Measurements from ENCODE around the gene LIPC.

LIPC gene

GRCh38 chr15:58390118-58390517, 41.7 kb upstream of the LIPC start:
- TF ChIP-seq CTCF (IDR thresholded peaks at IDR 0.05; ENCODE audit: borderline replicate concordance, insufficient read depth, low read depth, low read length) = no peak
- no peak overlapping the region for H3K4me3 ChIP-seq (ENCODE audit: low read depth, low read length)

- H3K4me3 ChIP-seq (ENCODE audit: low read depth, low read length) = no peak overlapping the region
- no peak for TF ChIP-seq CTCF (IDR thresholded peaks at IDR 0.05; ENCODE audit: borderline replicate concordance, insufficient read depth, low read depth, low read length)
Observed at GRCh38 chr15:58390655-58391054, 41.1 kb upstream of the LIPC start.

GRCh38 chr15:58391088-58391487, 40.7 kb upstream of the LIPC start:
- no peak for TF ChIP-seq CTCF (IDR thresholded peaks at IDR 0.05; ENCODE audit: borderline replicate concordance, insufficient read depth, low read depth, low read length)
- no peak overlapping the region for H3K4me3 ChIP-seq (ENCODE audit: low read depth, low read length)

GRCh38 chr15:58392141-58392540, 39.6 kb upstream of the LIPC start:
- H3K4me3 ChIP-seq (ENCODE audit: low read depth, low read length) = no peak overlapping the region
- no peak for TF ChIP-seq CTCF (IDR thresholded peaks at IDR 0.05; ENCODE audit: borderline replicate concordance, insufficient read depth, low read depth, low read length)

GRCh38 chr15:58392611-58393161, 39.1 kb upstream of the LIPC start:
- no peak for TF ChIP-seq CTCF (IDR thresholded peaks at IDR 0.05; ENCODE audit: borderline replicate concordance, insufficient read depth, low read depth, low read length)
- H3K4me3 ChIP-seq (ENCODE audit: low read depth, low read length) = no peak overlapping the region

- no peak overlapping the region for H3K4me3 ChIP-seq (ENCODE audit: low read depth, low read length)
- no peak for TF ChIP-seq CTCF (IDR thresholded peaks at IDR 0.05; ENCODE audit: borderline replicate concordance, insufficient read depth, low read depth, low read length)
Observed at GRCh38 chr15:58393241-58393662, 38.5 kb upstream of the LIPC start.

GRCh38 chr15:58396181-58396580, 35.6 kb upstream of the LIPC start:
- no peak overlapping the region for H3K4me3 ChIP-seq (ENCODE audit: low read depth, low read length)
- no peak for TF ChIP-seq CTCF (IDR thresholded peaks at IDR 0.05; ENCODE audit: borderline replicate concordance, insufficient read depth, low read depth, low read length)
